ENCODE results near the gene PGM5. TPM values are rescaled to one million over a fixed set of nuclear protein-coding genes. Genes with fewer than 3 reads are reported as not detected.

PGM5 gene
- total and polyA plus RNA-seq, 2 of the 8 experiments (the other 6 are each of a cell fraction or from before 2014, with no cell fraction given): not detected

- no peaks in the 10 kb centered on the region for H3K79me2 ChIP-seq (ENCODE audit: control insufficient read depth in 1 of 2, insufficient read depth in 2 of 2, low read length in 2 of 2)
- no peak overlapping the region for H4K5ac ChIP-seq (ENCODE audit: insufficient read length, low read depth, low read length)
- POLR2A ChIA-PET (ENCODE audit: partially characterized antibody): no interaction called here
- no peak overlapping the region for H3K56ac ChIP-seq (replicated peaks; ENCODE audit: insufficient read length, low read depth, low read length)
- no peak overlapping the region for H4K8ac ChIP-seq (ENCODE audit: extremely low read depth, insufficient read depth, low read length)
- H3K9ac ChIP-seq (replicated peaks in 1 of 4; ENCODE audit: extremely low read depth in 1 of 4, low read depth in 3 of 4, low read length in 3 of 4): no peak overlapping the region
- no peaks in the 10 kb centered on the region for H3K36me3 ChIP-seq (ENCODE audit: control insufficient read depth in 2 of 4, insufficient read depth in 4 of 4, low read length in 3 of 4)
- no peak overlapping the region for H3K14ac ChIP-seq (ENCODE audit: insufficient read length)
- H3K4me3 ChIP-seq (ENCODE audit: extremely low read depth in 1 of 4, insufficient read depth in 2 of 4, low read depth in 3 of 4, low read length in 4 of 4): no peak overlapping the region
- H3K9me3 ChIP-seq (ENCODE audit: insufficient read depth in 2 of 2, low read depth in 1 of 2, low read length in 1 of 2): no peaks in the 10 kb centered on the region
- FAIRE-seq: no peak
- CTCF ChIA-PET (ENCODE audit: partially characterized antibody): no interaction called here
- WGBS, 2 experiments (ENCODE audit: extremely low coverage in 1 of 2, insufficient coverage in 1 of 2, insufficient read length in 1 of 2, insufficient replicate concordance in 2 of 2, low coverage in 1 of 2, low lambda C conversion rate in 2 of 2, missing lambda C conversion rate in 1 of 2): 86% methylated on average over 2 of the region's 2 CpGs; no CpG with 5 or more reads in 1 of the 2 experiments
- no peak overlapping the region for H3K23ac ChIP-seq (ENCODE audit: insufficient read length)
- H2BK20ac ChIP-seq (ENCODE audit: low read length): no peak overlapping the region
- H2BK15ac ChIP-seq (ENCODE audit: low read length): no peak overlapping the region
- TF ChIP-seq POU5F1 (IDR thresholded peaks at IDR 0.05; ENCODE audit: low read depth, low read length): no peak
- TF ChIP-seq BCL11A (IDR thresholded peaks at IDR 0.05; ENCODE audit: low read depth in 2 of 2, low read length in 2 of 2): no peak
- TF ChIP-seq EP300 (IDR thresholded peaks at IDR 0.05; ENCODE audit: borderline replicate concordance in 1 of 2, low read depth in 2 of 2, low read length in 2 of 2): no peak
- no peak for TF ChIP-seq TEAD4 (IDR thresholded peaks at IDR 0.05; ENCODE audit: low read depth, low read length)
- TF ChIP-seq, protein P1, sequence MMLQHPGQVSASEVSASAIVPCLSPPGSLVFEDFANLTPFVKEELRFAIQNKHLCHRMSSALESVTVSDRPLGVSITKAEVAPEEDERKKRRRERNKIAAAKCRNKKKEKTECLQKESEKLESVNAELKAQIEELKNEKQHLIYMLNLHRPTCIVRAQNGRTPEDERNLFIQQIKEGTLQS (IDR thresholded peaks at IDR 0.05; ENCODE audit: insufficient read depth, low read depth, low read length): no peak
- no peak for TF ChIP-seq EZH2 (IDR thresholded peaks at IDR 0.05; ENCODE audit: low read depth, low read length, severe bottlenecking)
- no peak for TF ChIP-seq POLR2A (IDR thresholded peaks at IDR 0.05; ENCODE audit: control extremely low read depth in 1 of 2, low read depth in 2 of 2, low read length in 2 of 2)
- TF ChIP-seq ASH2L (IDR thresholded peaks at IDR 0.05; ENCODE audit: low read length): no peak
- H2AK5ac ChIP-seq (ENCODE audit: low read depth, low read length): no peak overlapping the region
- H3K27ac ChIP-seq (ENCODE audit: low read depth, low read length): no peak overlapping the region
- no peaks in the 10 kb centered on the region for H3K23me2 ChIP-seq (ENCODE audit: low read depth, low read length)
- no peaks in the 10 kb centered on the region for H3K79me1 ChIP-seq (ENCODE audit: low read depth, low read length)
- H2BK12ac ChIP-seq (ENCODE audit: low read depth, low read length): no peak overlapping the region
- DNase-seq (ENCODE audit: low read depth in 1 of 2, low spot score in 2 of 2): no peak
- H4K91ac ChIP-seq (replicated peaks; ENCODE audit: insufficient read length, low read length): no peak overlapping the region
- peaks cover 0 to 22% (median 10%) of the 10 kb centered on the region in 4 experiments; a peak in 4 of 7 replicates for H3K27me3 ChIP-seq (replicated peaks in 1 of 4; ENCODE audit: control insufficient read depth in 3 of 4, extremely low read depth in 1 of 4, insufficient read depth in 3 of 4, low read length in 3 of 4)
- H3K4me1 ChIP-seq (replicated peaks in 1 of 4; ENCODE audit: control insufficient read depth in 3 of 4, insufficient read depth in 4 of 4, low read length in 3 of 4): no peaks in the 10 kb centered on the region
- H2BK120ac ChIP-seq (replicated peaks; ENCODE audit: low read depth, low read length): no peak overlapping the region
- H2BK5ac ChIP-seq (ENCODE audit: low read depth, low read length): no peak overlapping the region
- H3K4me2 ChIP-seq (ENCODE audit: insufficient read depth in 1 of 2, low read depth in 2 of 2, low read length in 2 of 2): no peak overlapping the region
- no peak overlapping the region for H3K4ac ChIP-seq (replicated peaks; ENCODE audit: insufficient read length, low read depth, low read length)
- no peaks in the 10 kb centered on the region for H4K20me1 ChIP-seq (replicated peaks in 1 of 2; ENCODE audit: control insufficient read depth in 1 of 2, insufficient read depth in 2 of 2, low read length in 2 of 2)
- no peak overlapping the region for H2AFZ ChIP-seq (ENCODE audit: low read length)
- no peak overlapping the region for H3K18ac ChIP-seq (ENCODE audit: extremely low read depth, low read length)
These were observed 142.4 kb downstream of the PGM5 start for GRCh38 chr9:68498816-68499215.
